Measurements from ENCODE around the gene FXYD1.

- TF ChIP-seq EZH2phosphoT487 (IDR thresholded peaks at IDR 0.05; ENCODE audit: insufficient read depth, low read depth), result no peak
- TF ChIP-seq EZH2 (IDR thresholded peaks at IDR 0.05; ENCODE audit: insufficient read depth, poor library complexity, severe bottlenecking), result no peak
Observed at GRCh38 chr19:35134601-35135242, 3.9 kb upstream of the FXYD1 start, which contains the start of gene LGI4.

All from GM23248 (cell line).